HUES64 (cell line): ENCODE measurements around the gene BTBD18.
A peak's percentile ranks its signal among the peaks of the same experiment; 100 is the strongest.
"Not testable (repeated sequence)": the region's sequence is repeated elsewhere in the genome, so short reads cannot be mapped to it uniquely, and the experiment has no call there.

ENCODE experiments used
- H3K27ac ChIP-seq: 2 replicates; pipeline ENCODE4 v1.7.0; 2013; ENCODE audit warnings: low read depth, low read length, inconsistent platforms
- H3K27me3 ChIP-seq: 2 replicates; pipeline ENCODE4 v1.6.1; 2013; ENCODE audit warnings: mild to moderate bottlenecking, low read length; ENCODE audit not compliant: insufficient read depth
- H3K36me3 ChIP-seq: 2 replicates; pipeline ENCODE4 v1.6.1; 2013; ENCODE audit warnings: mild to moderate bottlenecking, low read length; ENCODE audit not compliant: insufficient read depth
- H3K4me1 ChIP-seq: 2 replicates; pipeline ENCODE4 v1.6.1; 2013; ENCODE audit warnings: mild to moderate bottlenecking, low read length, moderate library complexity; ENCODE audit not compliant: insufficient read depth
- H3K4me3 ChIP-seq: 2 replicates; pipeline ENCODE4 v1.5.1; 2013; ENCODE audit warnings: mild to moderate bottlenecking, low read length, moderate library complexity
- H3K9ac ChIP-seq: 2 replicates; pipeline ENCODE4 v1.6.1; 2013; ENCODE audit warnings: mild to moderate bottlenecking, low read depth, low read length
- H3K9me3 ChIP-seq: 2 replicates; pipeline ENCODE4 v1.6.1; 2013; ENCODE audit warnings: low read depth, low read length; ENCODE audit not compliant: insufficient read depth
- WGBS: fragments of 150-250, 120-280 bp; methylation state at CpG from one replicate; pipeline ENCODE4 v1.1.7; 2013; ENCODE audit warnings: missing lambda C conversion rate; 5-methylcytosine and 5-hydroxymethylcytosine counted together

Gene BTBD18

DNA sequence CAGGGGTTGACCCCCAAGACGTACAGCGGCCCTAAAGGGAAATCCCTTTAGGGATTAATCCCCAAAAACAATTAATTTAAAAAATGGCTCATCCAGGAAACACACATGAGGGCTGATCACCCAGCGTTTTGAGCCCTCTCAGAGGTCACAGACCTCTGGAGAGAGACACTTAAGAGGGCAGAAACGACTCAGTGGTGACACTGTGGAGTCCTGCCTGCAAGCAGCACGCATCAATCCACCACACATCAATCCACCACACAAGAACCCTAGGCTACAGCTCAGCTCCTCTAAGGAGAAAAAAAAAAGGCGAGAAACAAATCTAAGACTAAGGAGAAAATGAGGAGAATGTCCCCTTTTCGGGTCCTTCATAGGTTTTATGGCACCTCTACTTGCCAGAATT lies 22.8 kb downstream of the BTBD18 start:
- H3K4me3 ChIP-seq = no peak overlapping the region
- peaks cover 10% of the 10 kb centered on the region for H3K36me3 ChIP-seq

DNA sequence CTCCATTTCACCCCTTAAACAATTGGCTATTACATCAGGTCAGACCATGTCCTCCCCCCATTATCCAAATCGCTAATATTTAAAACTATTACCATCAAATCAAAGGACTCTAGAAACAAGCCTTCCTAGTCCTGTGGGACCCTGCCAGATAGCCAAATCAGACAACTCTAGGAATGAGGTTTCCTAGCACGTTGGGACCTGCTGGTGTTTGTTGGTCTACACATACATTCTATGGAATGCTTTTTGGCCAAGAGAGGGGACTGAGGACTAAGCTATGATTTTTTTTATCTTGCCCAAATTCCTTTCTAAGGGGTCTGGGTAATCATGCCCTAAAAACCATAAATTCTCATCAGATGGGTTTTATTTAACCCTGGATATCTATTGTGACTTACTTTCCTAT lies 24.4 kb downstream of the BTBD18 start:
- Histone ChIP-seq H3K36me3 (peaks cover 12% of the 10 kb centered on the region), H3K4me1 (peaks cover 16% of the 10 kb centered on the region; the same call in 1 of the 2 replicates), H3K9me3 (no peaks in the 10 kb centered on the region), H3K27me3 (no peaks in the 10 kb centered on the region), H3K27ac (no peak overlapping the region), H3K9ac (no peak overlapping the region), H3K4me3 (no peak overlapping the region)
- WGBS = 94% methylated on average over 2 of the region's 2 CpGs

More for the DNA sequence above, 22.8 kb downstream of the BTBD18 start:
- peak overlapping the region; percentile 32; the same call in 1 of the 2 replicates for H3K27ac ChIP-seq
- H3K4me1 ChIP-seq = peaks cover 16% of the 10 kb centered on the region; the same call in 1 of the 2 replicates
- 69% methylated on average over 7 of the region's 7 CpGs for WGBS
- H3K9me3 ChIP-seq = no peaks in the 10 kb centered on the region
- 0 out of 2 replicates have a peak overlapping the region, but pooled peaks have one; percentile 13 for H3K9ac ChIP-seq
- H3K27me3 ChIP-seq = no peaks in the 10 kb centered on the region

DNA sequence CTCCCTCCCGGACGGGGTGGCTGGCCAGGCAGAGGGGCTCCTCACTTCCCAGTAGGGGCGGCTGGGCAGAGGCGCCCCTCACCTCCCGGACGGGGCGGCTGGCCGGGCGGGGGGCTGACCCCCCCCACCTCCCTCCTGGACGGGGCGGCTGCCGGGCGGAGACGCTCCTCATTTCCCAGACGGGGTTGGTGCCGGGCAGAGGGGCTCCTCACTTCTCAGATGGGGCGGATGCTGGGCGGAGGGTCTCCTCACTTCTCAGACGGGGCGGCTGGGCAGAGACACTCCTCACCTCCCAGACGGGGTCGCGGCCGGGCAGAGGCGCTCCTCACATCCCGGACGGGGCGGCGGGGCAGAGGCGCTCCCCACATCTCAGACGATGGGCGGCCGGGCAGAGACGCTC lies 34.9 kb downstream of the BTBD18 start:
- H3K27ac ChIP-seq, H3K9me3 ChIP-seq, H3K4me3 ChIP-seq, H3K27me3 ChIP-seq, H3K9ac ChIP-seq, H3K4me1 ChIP-seq: not testable (repeated sequence)
- 98% methylated on average over 17 of the region's 34 CpGs for WGBS
- H3K36me3 ChIP-seq = peaks cover 30% of the 10 kb centered on the region

DNA sequence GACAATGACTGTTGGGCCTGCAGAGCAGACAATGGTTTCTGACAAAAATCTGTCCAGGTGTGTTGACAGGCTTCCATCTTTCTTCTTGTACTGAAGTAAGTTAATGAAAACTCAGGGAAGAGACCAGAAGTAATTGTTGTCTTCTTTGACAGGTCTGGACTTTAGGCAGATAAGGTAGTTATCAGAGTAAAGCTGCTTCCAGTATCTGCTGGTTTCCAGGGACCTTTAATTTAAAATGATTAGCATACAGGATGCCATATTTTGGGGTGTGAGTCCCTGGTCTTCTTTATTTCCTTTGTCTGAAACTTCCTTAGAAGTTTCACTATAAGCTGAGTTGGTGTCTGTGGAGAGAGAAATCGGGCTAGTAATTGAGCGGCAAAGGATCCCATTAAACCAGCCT lies 37.8 kb downstream of the BTBD18 start:
- Histone ChIP-seq H3K27me3 (no peaks in the 10 kb centered on the region), H3K9me3 (0 out of 2 replicates have a peak, but pooled peaks cover 3% of the 10 kb centered on the region), H3K4me1 (peaks cover 3% of the 10 kb centered on the region; the same call in 1 of the 2 replicates), H3K27ac (no peak overlapping the region), H3K9ac (0 out of 2 replicates have a peak overlapping the region, but pooled peaks have one; percentile 92), H3K36me3 (peaks cover 9% of the 10 kb centered on the region), H3K4me3 (peak overlapping the region; percentile 95)
- WGBS = 93% methylated on average over 2 of the region's 2 CpGs

DNA sequence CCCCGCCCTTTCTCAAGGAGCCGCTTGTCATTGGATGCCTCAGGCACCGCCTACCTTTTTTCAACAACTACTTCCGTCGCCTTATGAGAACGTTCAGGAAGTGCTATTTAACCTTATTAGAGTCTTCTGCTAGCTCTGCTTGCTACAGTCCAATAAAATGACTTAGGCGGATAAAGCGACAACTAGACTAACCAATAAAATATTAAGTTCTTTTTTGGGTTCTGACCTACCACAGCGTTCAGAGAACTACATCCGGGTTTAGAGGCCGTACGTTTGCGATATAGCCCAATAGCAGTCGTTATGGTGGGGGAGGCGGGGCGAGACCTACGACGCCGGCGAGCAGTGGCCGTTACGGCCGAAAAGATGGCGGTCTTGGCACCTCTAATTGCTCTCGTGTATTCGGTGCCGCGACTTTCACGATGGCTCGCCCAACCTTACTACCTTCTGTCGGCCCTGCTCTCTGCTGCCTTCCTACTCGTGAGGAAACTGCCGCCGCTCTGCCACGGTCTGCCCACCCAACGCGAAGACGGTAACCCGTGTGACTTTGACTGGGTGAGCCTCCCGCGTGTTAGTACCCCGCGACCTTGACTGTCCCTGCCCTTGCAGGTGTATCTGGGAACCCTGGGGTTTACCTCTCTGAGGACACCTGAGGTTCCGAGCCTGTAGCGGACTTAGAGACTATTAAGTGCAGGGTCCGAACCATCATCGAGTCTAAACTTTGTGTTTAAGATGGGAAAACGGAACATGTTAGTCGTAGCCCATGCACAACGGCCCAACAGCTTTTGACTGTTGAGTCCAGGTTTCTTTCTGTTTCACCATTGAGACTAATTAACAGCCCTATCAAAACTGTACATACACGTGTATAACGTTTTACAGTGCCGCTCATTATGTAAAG lies 39.1 kb downstream of the BTBD18 start, which contains the start of gene TMX2:
TMX2 (plus strand) TSS at position 338 of the 895 bp plus-strand sequence; CDS start at position 364, 26 bp downstream.
- peak within 1 kb of the TSS; percentile 95 for H3K4me3 ChIP-seq
- H3K36me3 ChIP-seq = peaks cover 10% of the 10 kb centered on the region
- H3K4me1 ChIP-seq = peaks cover 3% of the 10 kb centered on the region; the same call in 1 of the 2 replicates
- no peaks in the 10 kb centered on the region for H3K9me3 ChIP-seq
- H3K27ac ChIP-seq = peak within 1 kb of the TSS; percentile 95
- peak within 1 kb of the TSS; percentile 92 for H3K9ac ChIP-seq
- under 1% methylated on average over 53 of the region's 53 CpGs for WGBS
- no peaks in the 10 kb centered on the region for H3K27me3 ChIP-seq

DNA sequence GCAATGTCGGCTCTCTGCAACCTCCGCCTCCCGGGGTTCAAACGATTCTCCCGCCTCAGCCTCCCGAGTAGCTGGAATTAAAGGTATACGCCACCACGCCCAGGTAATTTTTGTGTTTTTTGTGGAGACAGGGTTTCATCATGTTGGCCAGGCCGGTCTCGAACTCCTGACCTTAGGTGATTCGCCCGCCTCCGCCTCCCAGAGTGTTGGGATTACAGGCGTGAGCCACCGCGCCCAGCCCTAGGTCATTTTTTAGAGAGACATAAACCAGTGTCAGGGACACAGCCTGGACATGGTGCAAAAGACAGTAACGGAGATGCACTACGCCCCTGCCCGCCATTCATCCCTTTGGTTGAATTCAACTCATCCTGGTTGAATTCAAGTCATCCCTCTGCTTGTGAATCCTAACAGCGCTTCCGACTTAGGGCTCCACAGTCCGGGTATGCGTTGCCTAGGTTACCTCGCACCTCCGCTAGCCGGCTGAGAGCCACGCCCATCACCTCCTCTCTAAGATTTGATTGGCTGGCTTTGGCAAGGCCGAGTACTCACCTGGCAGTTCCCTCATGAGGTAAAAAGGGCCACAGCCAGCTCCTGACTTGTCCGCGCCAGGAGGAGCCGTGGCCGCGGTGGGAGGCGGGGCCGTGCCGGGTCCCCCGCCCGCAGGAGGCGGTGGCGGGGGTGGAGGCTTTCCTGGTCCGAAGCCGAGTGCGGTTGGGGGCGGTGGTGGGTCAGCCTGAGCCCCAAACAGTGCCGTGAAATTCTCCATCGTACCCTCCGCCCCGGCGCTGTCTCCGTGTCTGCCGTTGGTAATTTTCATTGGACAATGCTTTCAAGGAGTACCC lies 40.0 kb downstream of the BTBD18 start, which contains the start of gene MED19:
MED19 (minus strand) TSS at position 802 of the 842 bp plus-strand sequence; CDS start at position 766, 36 bp downstream.
- Histone ChIP-seq H3K27me3 (no peaks in the 10 kb centered on the region), H3K9me3 (no peaks in the 10 kb centered on the region), H3K36me3 (peaks cover 14% of the 10 kb centered on the region), H3K4me1 (peaks cover 3% of the 10 kb centered on the region; the same call in 1 of the 2 replicates), H3K27ac (peak within 1 kb of the TSS; percentile 95), H3K9ac (peak within 1 kb of the TSS; percentile 92), H3K4me3 (peak within 1 kb of the TSS; percentile 95)
- 11% methylated on average over 51 of the region's 51 CpGs for WGBS

DNA sequence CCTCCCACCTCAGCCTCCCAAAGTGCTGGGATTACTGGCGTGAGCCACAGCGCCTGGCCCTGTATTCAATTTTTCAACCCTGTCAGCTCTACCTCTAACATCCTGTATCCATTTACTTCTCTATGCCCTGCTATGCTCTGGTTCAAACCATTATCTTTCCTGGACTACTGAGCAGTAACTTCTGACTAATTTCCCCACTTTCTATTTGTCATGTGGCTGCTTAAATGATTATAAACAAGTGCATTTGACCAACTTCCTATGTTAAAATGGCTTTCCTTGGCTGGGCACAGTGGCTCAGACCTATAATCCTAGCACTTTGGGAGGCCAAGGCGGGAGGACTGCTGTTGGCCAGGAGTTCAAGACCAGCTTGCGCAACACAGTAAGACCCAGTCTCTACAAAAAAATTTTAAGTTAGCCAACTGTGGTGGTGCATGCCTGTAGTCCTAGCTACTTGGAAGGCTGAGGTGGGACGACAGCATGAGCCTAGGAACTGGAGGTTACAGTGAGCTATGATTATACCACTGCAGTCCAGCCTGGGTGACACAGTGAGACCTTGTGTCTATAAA lies 41.7 kb downstream of the BTBD18 start:
- WGBS = 97% methylated on average over 5 of the region's 5 CpGs
- no peak overlapping the region for H3K4me3 ChIP-seq
- peaks cover 3% of the 10 kb centered on the region; the same call in 1 of the 2 replicates for H3K4me1 ChIP-seq
- no peak overlapping the region for H3K27ac ChIP-seq
- H3K27me3 ChIP-seq = no peaks in the 10 kb centered on the region
- no peaks in the 10 kb centered on the region for H3K9me3 ChIP-seq
- peaks cover 23% of the 10 kb centered on the region for H3K36me3 ChIP-seq
- H3K9ac ChIP-seq = no peak overlapping the region

DNA sequence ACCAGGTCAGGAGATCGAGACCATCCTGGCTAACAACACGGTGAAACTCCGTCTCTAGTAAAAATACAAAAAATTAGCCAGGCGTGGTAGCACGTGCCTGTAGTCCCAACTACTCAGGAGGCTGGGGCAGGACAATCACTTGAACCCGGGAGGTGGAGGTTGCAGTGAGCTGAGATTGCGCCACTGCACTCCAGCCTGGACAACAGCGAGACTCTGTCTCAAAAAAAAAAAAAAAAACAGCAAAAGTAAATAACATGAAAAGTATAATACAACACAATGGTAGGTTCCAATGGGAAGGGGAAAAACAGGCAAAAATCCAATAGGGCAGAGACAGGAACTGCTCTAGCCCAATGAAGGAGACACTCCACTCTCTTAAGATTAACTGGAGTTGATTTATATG lies 46.2 kb downstream of the BTBD18 start:
- not testable (repeated sequence) for H3K9me3 ChIP-seq, H3K9ac ChIP-seq, H3K27me3 ChIP-seq, H3K4me1 ChIP-seq, H3K4me3 ChIP-seq, H3K27ac ChIP-seq
- WGBS = 95% methylated on average over 7 of the region's 8 CpGs
- H3K36me3 ChIP-seq = peaks cover 60% of the 10 kb centered on the region

DNA sequence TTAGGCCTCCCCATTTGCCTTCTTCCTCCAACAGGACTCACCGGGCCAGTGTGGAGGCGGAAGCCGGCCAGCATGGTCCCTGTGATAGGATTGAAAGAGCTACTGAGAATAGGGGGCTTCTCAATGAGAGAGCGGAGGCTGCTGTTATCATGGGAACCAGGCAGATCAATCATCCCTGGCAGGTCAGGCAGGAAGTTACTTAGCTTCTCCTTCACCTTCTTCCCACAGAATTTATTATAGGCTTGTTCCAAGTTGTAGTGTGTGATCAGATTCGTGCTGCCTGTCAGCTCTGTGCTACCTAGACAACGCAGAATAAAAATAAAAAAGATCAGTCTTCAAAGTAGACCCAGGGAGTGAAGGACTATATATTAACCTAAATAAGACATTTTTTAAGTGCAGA lies 46.7 kb downstream of the BTBD18 start:
- Histone ChIP-seq H3K36me3 (peaks cover 65% of the 10 kb centered on the region), H3K27me3 (no peaks in the 10 kb centered on the region), H3K9me3 (no peaks in the 10 kb centered on the region), H3K4me1 (no peaks in the 10 kb centered on the region), H3K4me3 (no peak overlapping the region), H3K27ac (no peak overlapping the region), H3K9ac (no peak overlapping the region)
- WGBS = 97% methylated on average over 4 of the region's 6 CpGs

DNA sequence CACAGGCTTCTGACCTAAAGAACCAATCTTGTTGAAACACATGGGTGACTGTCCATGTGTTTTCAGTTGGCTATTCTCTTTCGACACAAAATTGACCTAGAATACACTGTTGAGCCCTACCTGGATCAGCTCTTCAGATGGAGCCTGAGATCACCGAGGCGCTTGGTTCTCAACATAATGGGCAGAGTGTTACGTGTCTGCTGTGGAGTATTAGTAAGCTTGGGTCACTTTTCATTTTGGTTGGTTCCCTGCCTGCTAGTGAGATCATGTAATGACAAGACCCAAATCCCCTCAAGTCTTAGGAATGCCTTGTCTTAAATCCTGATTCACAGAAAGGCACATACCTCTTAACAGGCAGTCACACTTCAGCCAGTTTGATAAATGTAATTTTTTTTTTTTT lies 48.3 kb downstream of the BTBD18 start:
- H3K36me3 ChIP-seq = peaks cover 75% of the 10 kb centered on the region
- H3K27me3 ChIP-seq = no peaks in the 10 kb centered on the region
- H3K4me3 ChIP-seq = no peak overlapping the region
- H3K27ac ChIP-seq = no peak overlapping the region
- H3K9ac ChIP-seq = no peak overlapping the region
- H3K9me3 ChIP-seq = no peaks in the 10 kb centered on the region
- WGBS = 98% methylated on average over 4 of the region's 4 CpGs
- no peaks in the 10 kb centered on the region for H3K4me1 ChIP-seq
